HG03342 (cell line): ENCODE measurements around the gene CLPTM1.
"Not testable (repeated sequence)": the region's sequence is repeated elsewhere in the genome, so short reads cannot be mapped to it uniquely, and the experiment has no call there.

Experiments
- ATAC-seq: cut with Tn5 transposase; IDR thresholded peaks from one replicate; pipeline ENCODE4 v1.9.1; 2021; ENCODE audit warnings: mild to moderate bottlenecking, moderate library complexity; ENCODE audit not compliant: unreplicated experiment

Gene CLPTM1

DNA sequence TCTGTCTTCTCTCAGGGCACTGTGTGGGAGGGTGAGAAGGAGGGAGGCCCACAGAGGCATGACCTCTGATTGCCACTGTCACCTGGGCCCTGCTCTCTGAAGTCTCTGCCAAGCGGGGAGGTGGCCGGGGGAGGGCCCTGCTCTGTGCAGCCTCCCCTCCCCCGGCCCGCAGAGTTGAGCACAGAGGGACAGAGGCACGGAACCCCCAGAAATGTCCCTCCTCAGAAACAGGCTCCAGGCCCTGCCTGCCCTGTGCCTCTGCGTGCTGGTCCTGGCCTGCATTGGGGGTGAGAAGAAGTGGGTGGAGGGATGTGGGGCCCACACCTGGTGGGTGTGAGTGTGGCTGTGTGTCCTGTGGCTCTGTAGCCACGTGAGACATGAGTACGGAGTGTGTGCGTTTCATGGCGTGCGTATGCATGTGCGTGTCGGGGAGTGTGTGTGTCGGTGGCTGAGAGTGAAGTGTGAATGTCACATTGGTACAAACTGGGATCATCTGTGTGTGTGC lies 13.1 kb upstream of the CLPTM1 start, which contains the start of gene APOC4:
Gene APOC4, plus strand, starts transcription at position 171 of the 505 bp plus-strand sequence. Its CDS starts 41 bp downstream, at position 212.
- ATAC-seq: no peak

DNA sequence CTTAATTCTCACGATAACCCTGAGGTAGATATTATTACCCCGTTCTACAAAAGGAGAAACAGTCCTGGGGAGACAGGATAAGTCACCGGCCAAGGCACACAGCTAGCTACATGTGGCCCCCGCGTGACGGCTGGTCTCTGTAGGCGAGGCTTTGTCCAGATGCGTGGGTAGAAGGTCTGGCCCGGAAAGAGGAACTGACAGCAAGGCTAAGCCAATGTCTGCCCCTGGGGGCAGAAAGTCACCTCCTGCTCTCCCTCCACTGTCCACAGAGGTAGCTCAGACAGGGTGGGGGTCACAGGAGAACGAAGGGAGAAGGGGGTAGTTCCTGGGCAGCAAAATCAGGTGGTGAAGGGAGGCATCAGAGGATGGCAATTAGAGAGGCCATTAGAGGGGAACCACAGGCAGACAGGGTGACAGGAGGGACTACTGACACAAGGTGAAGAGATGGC lies 11.4 kb upstream of the CLPTM1 start:
- no peak for ATAC-seq

DNA sequence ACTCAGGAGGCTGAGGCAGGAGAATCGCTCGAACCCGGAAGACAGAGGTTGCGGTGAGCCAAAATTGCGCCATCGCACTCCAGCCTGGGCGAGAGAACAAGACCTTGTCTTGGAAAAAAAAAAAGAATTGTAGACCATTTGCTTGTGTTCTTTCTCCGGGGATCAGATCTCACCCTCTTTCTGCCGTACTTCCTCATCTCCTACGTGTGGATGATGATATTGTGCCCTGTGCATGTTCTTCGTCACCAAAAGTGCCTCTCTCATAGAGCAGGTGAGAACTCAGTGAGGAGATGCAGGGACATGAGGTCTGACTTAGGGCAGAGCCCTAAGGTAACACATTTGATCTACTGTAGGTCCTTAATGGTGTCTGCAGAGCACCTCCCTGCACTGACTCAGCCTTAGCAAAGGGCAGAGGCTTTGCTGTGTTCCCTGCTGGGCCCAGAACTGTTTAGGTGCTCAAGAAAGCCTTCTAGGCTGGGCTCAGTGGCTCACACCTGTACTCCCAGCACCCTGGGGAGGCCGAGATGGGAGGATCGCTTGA lies 8.1 kb upstream of the CLPTM1 start:
- no peak for ATAC-seq

DNA sequence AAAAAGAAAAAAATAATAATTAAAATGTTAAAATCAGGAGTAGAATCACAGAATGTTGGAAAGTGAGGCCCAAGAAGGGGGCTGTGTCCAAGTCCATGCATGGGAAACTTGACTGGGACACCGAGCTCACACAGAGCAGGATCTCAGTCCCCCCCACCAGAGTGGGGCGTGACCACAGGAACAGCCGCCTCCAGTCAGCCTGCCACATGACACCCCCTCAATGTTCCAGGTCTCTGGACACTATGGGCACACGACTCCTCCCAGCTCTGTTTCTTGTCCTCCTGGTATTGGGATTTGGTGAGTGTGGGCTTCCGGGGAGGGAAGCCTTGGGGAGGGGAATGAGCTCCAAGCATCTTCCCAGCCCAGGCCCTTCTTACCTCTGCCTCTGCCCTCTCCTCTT lies 6.9 kb upstream of the CLPTM1 start:
- ATAC-seq: no peak

DNA sequence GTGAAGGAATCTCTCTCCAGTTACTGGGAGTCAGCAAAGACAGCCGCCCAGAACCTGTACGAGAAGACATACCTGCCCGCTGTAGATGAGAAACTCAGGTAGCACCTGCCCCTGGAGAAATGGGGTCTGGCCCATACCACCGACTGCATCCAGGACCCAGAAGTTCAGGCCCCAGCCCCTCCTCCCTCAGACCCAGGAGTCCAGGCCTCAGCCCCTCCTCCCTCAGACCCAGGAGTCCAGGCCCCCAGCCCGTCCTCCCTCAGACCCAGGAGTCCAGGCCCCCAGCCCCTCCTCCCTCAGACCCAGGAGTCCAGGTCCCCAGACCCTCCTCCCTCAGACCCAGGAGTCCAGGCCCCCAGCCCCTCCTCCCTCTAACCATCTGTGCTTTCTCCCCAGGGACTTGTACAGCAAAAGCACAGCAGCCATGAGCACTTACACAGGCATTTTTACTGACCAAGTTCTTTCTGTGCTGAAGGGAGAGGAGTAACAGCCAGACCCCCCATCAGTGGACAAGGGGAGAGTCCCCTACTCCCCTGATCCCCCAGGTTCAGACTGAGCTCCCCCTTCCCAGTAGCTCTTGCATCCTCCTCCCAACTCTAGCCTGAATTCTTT lies 6.3 kb upstream of the CLPTM1 start:
- ATAC-seq: no peak

DNA sequence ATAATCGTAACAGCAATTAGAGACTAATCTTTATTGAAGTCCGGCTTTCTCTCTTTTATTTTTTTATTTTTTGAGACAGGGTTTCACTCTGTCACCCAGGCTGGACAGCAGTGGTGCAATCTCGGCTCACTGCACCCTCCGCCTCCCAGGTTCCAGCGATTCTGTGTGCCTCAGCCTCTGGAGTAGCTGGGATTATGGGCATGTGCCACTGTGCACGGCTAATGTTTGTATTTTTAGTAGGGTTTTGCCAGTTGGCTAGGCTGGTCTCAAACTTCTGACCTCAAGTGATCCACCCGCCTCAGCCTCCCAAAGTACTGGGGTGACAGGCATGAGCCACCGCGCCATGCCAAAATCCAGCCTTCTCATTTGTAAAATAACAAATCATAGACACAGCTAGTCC lies 5.6 kb upstream of the CLPTM1 start:
- no peak for ATAC-seq

DNA sequence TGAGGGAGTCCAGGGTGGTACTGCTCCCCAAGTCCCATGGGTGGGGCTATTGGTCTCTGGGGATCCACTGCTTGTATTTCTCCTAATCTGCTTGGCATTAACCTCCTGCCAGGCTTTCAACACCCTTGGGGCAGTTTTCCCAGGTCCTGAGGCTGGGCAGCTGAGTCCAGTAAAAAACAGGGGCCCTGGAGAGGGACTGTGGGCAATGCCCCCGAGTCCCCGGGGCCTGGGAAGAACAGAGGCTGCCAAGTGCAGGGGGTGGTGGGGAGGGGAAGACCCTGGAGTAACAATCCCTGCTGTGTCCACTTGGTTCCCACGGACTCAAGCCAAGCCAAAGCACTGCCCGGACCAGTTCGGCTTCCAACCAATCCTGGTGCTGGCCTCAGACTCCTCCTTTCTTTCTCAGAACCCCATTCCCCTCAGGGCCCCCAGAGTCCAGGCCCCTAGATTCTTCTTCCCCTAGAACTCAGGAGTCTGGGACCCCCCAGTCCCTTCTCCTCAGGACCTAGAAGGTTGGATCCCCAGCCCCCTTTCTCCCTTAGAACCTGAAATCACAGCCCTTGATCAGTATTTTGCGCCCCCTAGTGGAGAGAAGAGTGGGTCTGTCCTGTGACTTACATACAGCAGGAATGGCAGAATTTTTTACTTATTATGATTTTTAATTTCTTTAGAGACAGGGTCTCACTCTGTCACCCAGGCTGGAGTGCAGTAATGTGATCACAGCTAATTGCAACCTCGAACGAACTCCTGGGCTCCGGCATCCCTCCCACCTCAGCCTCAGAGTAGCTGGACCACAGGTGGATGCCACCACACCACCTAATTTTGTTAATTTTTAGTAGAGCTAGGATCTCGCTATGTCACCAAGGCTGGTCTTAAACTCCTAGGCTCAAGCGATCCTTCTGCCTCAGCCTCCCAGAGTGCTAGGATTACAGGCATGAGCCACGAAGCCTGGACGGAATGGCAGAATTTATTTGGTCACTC lies 3.7 kb upstream of the CLPTM1 start:
- no peak for ATAC-seq

DNA sequence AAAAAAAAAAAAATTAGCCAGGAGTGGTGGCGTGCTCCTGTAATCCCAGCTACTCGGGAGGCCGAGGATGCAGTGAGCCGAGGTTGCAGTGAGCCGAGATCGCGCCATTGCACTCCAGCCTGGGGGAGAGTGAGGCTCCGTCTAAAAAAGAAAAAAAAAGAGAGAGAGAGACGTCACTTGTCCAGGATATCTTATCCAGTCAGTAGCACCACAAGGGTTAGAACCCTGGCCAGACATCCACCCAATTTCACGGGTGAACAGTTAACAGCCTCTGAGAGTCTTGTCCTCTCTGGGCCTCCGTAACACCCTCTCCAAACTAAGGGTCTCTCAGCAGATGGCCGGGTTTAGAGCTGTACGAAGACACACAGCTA lies 917 bp upstream of the CLPTM1 start:
- ATAC-seq: no peak

DNA sequence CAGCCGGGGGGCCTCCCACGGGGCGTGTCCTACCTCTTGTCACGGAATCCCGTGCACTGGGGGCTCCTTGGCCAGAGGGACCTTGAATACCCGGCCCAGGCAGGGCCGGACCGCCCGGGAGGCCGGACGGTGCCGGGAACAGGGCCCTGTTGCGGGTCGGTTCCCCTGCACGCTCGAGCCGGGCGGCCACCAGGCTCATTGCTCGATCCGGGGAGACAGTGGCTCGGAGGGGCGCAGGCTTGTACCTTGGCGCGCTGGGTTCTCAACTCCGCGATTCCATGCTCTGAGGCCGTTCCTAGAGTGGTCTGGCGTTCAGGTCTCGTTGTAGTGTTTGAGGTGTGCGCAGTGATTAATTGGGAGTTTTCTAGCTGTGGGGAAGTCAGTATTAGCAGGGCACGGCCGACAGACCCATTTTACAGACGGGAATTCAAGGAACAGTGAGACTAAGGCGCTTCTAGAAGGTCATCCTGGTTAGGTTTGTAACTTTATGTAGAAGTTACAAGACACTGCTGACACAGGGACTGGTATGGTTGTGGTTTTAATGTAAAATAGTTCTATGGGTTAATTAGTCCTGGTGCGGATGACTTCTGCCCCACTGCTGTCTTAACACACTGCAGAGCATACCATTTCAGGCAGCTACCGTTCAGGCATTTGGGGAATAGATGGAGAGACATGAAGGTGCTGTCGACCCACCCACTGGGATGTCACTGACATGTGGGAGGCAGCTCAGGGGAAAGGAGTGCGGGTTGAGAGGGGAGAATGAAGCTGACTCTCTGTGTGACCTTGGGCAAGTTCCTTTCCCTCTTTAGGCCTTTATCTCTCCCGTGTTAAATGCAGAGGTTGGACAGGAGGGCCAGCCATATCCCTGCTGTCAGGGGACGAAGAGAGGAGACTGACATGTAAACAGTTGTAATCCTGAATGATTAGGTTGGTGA lies 592 bp downstream of the CLPTM1 start:
- no peak for ATAC-seq

DNA sequence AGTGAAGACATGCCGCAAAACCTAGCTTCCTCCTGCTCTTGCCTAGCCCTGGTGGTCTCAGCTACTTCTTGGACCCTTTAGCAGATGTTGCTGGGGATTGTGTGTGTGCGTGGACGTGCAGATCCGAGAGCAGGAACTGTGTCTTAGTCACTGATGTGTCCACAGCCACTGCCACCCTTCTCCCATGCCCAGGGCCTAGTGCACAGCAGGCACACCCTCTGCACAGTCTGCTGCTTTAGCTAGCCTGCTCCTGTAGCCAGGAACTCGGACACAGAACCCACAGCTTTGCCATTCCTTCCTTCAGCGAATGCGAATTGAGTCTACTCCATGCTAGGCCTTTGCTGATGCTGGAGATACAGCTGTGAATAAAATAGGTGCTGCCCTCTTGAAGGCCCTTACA lies 2.3 kb downstream of the CLPTM1 start:
- ATAC-seq: no peak

DNA sequence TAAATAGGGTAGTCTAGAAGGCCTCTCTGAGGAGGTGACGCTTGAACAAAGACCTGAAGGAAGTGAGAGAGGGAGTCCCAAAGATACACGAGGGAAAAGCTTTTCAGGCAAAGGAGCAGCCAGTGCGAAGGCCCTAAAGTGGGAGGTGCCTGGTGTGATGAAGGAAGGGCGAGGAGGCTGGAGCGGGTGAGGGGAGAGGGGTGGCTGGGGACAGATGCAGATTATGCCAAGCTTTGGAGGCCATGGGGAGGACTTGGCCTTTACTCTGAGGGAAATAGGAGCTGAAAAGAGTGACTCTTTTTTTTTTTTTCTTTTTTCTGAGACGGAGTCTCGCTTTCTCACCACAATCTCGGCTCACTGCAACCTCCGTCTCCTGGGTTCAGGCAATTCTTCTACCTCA lies 2.9 kb downstream of the CLPTM1 start:
- no peak for ATAC-seq

DNA sequence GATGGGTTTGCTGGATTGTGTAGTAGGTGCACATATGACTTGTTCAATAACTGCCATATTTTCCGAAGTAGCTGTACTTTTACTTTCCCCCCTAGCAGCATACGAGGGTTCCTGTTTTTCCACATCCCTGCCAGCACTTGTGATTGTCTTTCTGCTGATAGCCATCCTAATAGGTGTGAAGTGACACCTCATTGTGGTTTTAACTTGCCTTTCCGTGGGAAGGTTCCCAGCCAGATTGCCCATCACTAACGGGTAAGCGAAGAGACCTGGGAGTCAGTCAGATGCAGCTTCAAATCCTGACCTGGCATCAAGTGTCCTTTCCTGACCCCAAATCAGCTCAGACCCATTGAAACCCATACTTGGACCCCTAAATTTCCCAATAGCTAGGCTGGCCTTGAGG lies 4.5 kb downstream of the CLPTM1 start:
- ATAC-seq: no peak

DNA sequence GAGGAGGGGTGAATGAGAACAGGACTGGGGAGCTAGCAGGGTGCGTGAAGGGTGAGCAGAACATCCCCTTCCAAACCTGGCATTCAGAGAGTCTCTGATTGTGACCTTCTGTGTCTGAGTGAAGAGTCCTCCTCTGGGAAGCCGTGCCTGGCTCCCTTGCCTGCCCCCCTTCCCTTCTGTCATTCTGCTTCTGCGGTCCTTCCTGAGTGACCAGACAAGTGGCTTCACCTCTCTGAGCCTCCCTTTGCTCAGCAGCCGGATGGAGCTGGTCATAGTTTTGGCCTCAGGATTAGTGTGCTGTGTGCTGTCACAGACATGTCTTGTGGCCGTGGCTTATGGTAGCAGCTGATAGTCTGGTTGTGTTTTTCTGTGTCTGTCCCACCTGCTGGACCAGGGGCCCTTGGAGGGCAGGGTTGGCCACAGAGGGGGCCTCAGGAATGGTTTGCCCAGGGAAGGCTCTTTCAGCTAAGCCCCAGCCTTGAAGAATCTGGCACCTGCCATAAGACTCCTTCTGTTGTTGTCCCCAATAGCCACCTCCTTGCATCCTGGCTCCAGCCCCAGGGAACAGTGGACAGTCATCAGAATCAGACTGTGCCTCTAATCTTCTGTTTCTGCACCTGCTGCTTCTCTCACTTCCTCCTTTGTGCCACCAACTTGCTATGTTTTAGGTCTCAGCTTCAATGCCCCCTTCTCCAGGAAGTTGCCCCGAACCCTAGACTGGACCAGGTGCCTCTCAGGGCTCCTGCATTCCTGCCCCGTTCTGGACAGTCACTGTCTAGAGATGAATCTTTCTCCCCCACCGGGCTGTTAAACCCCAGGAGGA lies 5.9 kb downstream of the CLPTM1 start:
- ATAC-seq: no peak

DNA sequence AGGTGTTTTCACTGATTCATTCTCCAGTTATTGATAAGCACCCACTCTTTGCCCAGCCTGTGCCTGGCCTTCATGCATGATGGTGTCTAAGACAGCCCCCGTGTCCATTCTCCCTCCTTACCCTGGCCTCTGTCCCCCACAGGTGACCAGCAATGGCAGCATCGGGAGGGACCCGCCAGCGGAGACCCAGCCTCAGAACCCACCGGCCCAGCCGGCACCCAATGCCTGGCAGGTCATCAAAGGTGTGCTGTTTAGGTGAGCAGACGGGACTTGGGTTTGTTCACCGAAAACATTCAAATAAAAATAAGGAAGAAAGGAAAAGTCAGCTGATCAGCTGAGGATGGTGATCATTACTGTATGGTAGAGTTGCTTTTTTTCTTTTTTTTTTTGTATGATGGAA lies 6.6 kb downstream of the CLPTM1 start:
- ATAC-seq: no peak

DNA sequence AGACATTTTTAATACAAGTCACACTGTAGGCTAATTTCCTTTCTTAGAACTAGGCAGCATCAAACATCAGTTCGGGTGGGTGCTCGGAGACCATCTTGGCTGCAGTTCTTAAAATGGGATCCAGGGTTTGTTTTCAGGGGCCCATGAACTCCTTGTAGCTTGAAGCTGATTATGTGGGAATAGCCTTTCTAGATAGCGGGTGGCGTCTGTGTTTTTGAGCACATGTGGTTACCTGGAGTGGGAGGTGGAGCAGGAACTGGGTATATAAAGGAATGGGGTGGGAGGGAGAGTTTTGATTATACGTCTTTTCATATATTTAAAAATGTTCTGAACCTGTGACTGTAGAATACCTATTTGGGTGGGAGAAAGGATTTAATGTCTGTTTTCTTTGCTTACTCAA lies 12.9 kb downstream of the CLPTM1 start:
- no peak for ATAC-seq

DNA sequence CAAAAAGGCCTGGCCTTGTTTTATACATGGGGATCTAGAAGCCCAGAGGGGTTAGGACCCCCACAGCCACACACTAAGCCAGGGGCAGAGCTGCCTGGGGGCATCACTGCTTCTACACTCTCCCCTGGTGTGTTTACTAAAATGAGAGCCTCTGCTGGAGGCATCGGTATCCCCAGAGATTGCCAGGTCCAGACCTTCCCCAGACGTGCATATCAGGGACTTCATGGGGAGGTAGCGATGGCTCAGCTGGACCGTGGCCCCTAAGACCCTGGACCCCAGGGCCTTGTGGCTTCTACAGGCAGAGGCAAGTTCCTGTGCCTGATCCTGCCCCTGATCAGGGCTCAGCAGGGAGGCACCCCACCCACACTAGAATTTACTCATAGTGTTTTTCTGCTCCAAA lies 13.5 kb downstream of the CLPTM1 start:
- ATAC-seq: no peak

DNA sequence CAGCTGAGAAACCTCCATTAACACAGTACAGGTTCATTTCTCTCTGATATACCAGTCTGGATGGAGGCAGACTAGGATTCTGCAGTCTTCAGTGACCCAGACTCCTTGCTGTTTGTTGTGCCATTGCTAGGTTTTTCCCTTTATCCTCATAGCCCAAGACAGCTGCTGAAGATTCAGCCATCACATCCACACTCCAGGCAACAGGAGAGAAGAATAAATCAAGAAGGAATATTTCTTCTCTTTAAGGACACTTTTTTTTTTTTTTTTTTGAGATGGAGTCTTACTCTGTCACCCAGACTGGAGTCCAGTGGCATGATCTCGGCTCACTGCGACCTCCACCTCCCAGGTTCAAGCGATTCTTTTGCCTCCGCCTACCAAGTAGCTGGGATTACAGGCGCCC lies 14.3 kb downstream of the CLPTM1 start:
- ATAC-seq: no peak

DNA sequence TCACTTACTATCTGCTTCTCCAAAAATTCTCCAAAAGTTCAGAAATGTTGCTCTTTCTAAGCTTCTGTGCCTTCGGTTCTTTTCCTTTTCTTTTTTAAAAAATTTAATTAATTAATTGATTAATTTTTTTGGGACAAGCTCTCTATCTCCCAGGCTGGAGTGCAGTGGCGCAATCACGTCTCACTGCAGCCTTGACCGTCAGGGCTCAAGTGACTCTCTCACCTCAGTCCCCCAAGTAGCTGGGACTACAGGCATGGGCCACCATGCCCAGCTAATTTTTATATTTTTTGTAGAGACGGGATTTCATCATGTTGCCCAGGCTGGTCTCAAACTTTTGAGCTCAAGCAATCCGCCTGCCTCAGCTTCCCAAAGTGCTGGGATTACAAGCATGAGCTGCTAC lies 16.3 kb downstream of the CLPTM1 start:
- not testable (repeated sequence) for ATAC-seq

DNA sequence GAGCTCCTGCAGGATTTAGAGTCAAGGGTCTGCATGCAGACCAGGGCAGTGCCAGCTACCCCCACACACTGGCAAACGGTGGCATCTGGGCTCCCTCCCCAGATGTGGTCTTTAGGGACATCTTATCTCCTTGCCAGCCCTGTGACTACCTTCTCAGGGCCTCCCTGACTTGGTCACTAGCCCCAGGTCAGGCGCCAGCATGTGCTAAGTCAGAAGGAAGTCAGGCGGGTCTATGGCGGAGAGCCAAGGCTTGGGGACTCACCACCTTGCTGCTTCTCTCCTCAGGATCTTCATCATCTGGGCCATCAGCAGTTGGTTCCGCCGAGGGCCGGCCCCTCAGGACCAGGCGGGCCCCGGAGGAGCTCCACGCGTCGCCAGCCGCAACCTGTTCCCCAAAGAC lies 17.6 kb downstream of the CLPTM1 start:
- ATAC-seq: no peak
